GM12891 (cell line): Measurements from ENCODE around the gene REM2.

Source experiments
- POLR2A ChIP-seq: IDR thresholded peaks from 2 replicates; pipeline ENCODE4 v1.6.1; 2011; ENCODE audit warnings: low read depth, low read length, control low read depth
- POLR2AphosphoS5 ChIP-seq: IDR thresholded peaks from 2 replicates; pipeline ENCODE4 v1.6.1; 2011; ENCODE audit warnings: low read depth, low read length, control low read depth
- SPI1 ChIP-seq: IDR thresholded peaks from 2 replicates; pipeline ENCODE4 v1.6.1; 2011; ENCODE audit warnings: low read depth, low read length, control low read depth
- TAF1 ChIP-seq: IDR thresholded peaks from 2 replicates; pipeline ENCODE4 v1.6.1; 2011; ENCODE audit warnings: low read depth, low read length, control low read depth

- TF ChIP-seq POLR2A (no peak), POLR2AphosphoS5 (no peak), TAF1 (no peak), SPI1 (no peak)
Measured at GRCh38 chr14:22841311-22841710, 41.7 kb upstream of the REM2 start.
